HG03175 (cell line): ENCODE data around the gene GNAQ.
"Not testable (repeated sequence)": the region's sequence is repeated elsewhere in the genome, so short reads cannot be mapped to it uniquely, and the experiment has no call there.

Source experiments
- ATAC-seq: cut with Tn5 transposase; IDR thresholded peaks from one replicate; pipeline ENCODE4 v1.9.1; 2021; ENCODE audit warnings: mild to moderate bottlenecking, moderate library complexity; ENCODE audit not compliant: unreplicated experiment

GNAQ gene

GRCh38 chr9:77750981-77751340 lies 280.6 kb downstream of the GNAQ start:
- no peak for ATAC-seq

- no peak for ATAC-seq
Measured at GRCh38 chr9:77750284-77750683, 281.3 kb downstream of the GNAQ start.

GRCh38 chr9:77748214-77748772 lies 283.3 kb downstream of the GNAQ start:
- no peak for ATAC-seq

GRCh38 chr9:77747163-77747562 lies 284.4 kb downstream of the GNAQ start:
- no peak for ATAC-seq

GRCh38 chr9:77744841-77745430 lies 286.7 kb downstream of the GNAQ start:
- ATAC-seq, result no peak

GRCh38 chr9:77743386-77743785 lies 288.2 kb downstream of the GNAQ start:
- ATAC-seq, result no peak

- no peak for ATAC-seq
Measured at GRCh38 chr9:77738932-77739331, 292.7 kb downstream of the GNAQ start.

GRCh38 chr9:77735494-77735893 lies 296.1 kb downstream of the GNAQ start:
- ATAC-seq, result no peak

- no peak for ATAC-seq
Measured at GRCh38 chr9:77731930-77732329, 299.7 kb downstream of the GNAQ start.

- ATAC-seq, result no peak
Measured at GRCh38 chr9:77731008-77731698, 300.5 kb downstream of the GNAQ start.

GRCh38 chr9:77729177-77729576 lies 302.4 kb downstream of the GNAQ start:
- no peak for ATAC-seq

- no peak for ATAC-seq
Measured at GRCh38 chr9:77726814-77727213, 304.8 kb downstream of the GNAQ start.

- no peak for ATAC-seq
Measured at GRCh38 chr9:77726289-77726688, 305.3 kb downstream of the GNAQ start.

GRCh38 chr9:77725820-77726219 lies 305.8 kb downstream of the GNAQ start:
- ATAC-seq, result no peak

GRCh38 chr9:77725046-77725694 lies 306.4 kb downstream of the GNAQ start:
- no peak for ATAC-seq

- ATAC-seq, result not testable (repeated sequence)
Measured at GRCh38 chr9:77721156-77721555, 310.5 kb downstream of the GNAQ start.

- ATAC-seq, result no peak
Measured at GRCh38 chr9:77719321-77719720, 312.3 kb downstream of the GNAQ start.

- ATAC-seq, result not testable (repeated sequence)
Measured at GRCh38 chr9:77718298-77718640, 313.3 kb downstream of the GNAQ start.

- not testable (repeated sequence) for ATAC-seq
Measured at GRCh38 chr9:77717608-77718297, 313.9 kb downstream of the GNAQ start.

GRCh38 chr9:77714077-77714549 lies 317.5 kb downstream of the GNAQ start:
- no peak for ATAC-seq

GRCh38 chr9:77712533-77713130 lies 319.0 kb downstream of the GNAQ start:
- no peak for ATAC-seq
